Left hindlimb (tissue), 1 donor: ENCODE results near the gene TPSG1.
"Not testable (repeated sequence)": the region's sequence is repeated elsewhere in the genome, so short reads cannot be mapped to it uniquely, and the experiment has no call there.

Experiments used
- DNase-seq: peaks from one replicate; pipeline ENCODE4 v3.0.0-alpha.2; 2018

The TPSG1 gene

DNA sequence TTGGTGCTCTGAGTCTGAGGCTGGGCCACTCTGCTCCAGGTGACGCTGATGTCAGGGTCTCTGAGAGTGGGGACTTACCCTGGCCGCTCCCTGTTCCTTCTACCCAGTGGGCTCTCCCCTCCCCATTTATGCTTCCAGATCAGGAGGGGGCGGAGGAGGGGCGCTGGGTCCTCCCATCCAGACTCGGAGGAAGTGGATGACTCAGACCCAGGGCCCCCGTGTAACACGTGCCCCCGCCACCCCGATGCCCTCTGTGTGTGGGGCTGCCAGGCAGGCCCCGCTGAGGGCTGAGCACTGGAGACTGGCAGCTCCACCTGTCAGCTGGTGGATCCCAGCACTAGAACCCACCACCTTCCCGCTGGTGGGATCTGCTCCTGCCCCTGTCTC, 5.0 kb upstream of the TPSG1 start, which contains the start of gene TPSB2:
Gene TPSB2 (minus strand): TSS at position 101 of the 387 bp plus-strand sequence. CDS start 233 bp downstream, outside the sequence.
- not testable (repeated sequence) for DNase-seq

DNA sequence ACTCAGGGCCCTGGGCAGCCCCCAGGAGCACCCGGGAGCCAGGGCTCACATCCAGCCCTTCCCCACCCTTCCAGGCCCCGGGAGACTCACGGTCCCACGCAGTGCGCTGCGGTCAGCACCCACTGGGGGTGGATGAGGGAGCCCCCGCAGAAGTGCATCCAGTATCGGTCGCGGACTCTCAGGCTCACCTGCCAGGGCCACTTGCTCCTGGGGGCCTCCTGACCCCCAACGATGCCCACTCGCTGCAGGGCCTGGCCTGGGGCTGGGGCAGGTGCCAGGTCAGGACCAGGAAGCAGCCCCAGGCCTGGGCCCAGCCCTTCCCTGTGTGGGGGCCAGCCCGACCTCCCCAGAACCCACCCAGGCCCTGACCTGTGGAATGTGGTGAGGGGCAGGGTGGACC, 4.4 kb upstream of the TPSG1 start:
- DNase-seq: not testable (repeated sequence)

DNA sequence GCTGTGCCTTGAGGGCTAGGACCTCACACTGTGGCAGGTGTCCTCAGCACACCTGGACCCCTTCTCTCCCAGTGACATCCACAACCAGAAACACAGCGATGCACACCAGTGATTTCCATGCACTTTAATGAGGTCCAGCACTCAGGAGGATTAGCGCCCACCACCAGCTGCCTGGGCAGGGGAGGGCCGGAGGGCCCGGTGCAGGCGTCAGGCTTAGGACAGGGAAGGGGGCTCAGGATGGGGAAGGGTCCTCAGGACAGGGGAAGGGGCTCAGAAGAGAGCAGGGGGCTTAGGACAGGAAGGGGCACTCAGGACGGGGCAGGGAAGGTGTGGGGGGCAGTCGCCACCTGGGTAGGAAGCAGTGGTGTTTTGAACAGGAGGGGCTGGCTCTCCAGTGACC, 3.2 kb upstream of the TPSG1 start:
- DNase-seq: not testable (repeated sequence)

DNA sequence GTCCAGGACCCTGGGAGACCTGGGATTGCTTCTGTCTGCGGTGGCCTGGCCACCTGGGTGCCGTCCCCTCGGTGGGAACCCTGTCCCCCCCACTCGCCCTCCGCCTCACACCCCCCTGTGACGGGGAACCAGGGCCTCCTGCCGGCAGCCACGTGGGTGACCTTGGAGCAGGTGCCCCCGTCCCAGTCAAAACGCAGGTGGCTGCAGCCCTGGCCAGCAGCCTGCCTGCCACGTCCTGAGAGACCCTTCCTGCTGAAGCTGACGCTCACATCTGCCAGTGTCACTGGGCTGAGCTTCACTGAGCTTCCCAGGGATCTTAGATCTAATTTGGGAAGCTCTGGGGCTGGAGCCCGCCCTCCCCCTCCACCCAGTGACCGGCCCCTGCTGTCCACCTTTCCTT, 1.6 kb upstream of the TPSG1 start:
- not testable (repeated sequence) for DNase-seq

DNA sequence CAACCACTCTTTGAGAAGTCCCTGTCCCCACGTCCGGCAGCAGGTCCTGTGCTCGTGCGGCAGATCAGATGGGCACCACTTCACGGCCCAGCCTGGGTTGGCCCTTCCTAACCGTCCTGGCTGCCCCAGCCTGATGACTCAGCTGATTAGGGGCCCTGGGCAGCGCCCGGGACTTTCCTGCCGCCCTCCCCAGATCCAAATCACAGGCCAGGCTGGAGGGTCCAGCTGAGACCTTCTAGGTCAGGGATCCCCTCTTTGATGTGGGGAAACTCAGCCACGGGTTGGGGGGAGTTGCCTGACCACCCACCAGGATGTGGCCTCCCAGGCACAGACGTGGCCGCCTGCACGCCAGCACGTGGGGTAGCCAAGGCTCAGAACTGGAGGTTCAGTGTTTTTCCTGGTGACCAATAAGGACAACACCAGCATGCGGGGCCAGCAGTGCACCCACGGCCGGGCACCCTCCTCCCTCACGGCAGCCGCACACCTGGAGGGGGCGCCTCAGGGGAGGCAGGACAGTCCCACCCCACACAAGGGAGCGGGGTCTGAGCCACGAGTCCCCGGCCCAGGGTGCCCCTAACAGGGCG, 752 bp upstream of the TPSG1 start:
- not testable (repeated sequence) for DNase-seq

DNA sequence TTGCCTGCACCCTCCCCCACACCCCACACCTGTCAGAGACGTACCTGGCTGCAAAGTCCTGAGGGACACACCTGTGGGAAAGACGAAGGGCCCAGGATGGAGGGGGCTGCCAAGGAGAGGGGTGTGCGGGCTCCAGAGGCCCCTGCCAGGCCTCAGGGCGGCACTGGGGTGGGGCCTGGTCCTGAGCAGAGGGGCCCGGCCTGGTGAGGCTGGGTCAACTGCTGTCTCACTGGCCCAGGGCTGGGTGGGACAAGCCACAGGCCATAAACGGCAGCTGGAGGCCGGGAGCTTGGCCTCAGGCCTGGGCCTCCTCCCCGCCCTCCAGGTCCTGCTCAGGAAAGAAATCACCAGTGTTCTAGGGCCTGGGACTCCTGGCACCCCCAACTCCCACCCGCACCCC, 510 bp downstream of the TPSG1 start:
- no peak for DNase-seq

DNA sequence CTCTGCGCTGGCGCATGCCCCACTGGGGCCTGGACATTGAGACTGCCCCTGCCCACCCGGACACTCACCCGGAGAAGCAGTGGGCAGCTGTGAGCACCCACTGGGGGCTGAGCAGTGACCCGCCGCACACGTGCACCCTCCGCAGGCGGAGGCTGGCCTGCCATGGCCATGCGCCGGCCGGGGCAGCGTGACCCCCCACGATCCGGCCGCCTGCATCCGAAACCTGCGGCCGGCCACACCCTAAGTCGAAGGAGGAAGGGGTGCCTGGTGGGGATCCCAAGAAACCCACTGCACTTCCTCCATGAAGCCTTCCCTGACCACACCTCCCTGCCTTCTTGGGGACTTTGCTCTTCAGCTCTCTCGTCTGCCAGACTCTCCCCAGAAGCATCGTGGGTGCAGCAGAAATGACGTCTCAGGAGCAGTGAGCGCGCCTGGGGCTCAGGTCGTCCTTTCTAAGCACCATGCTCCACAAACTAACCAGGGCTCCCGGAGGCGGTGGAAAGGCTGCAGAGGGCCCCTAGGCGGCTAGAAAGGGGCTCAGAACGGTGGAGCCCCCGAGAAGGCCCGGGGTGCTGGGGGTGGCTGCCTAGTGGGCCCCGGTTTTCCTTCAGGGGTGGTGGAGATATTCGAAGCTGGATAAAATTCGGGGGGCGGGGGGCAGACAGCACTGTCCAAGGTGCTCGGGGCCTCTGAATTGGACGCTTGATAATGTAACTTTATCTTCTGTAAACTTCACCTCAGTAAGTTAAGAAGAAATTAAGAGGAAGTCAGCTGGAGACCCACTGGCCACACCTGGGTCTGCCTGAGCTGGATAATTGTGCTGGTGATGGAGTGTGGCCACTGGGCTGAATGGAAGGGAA, 1.5 kb downstream of the TPSG1 start:
- DNase-seq: no peak

DNA sequence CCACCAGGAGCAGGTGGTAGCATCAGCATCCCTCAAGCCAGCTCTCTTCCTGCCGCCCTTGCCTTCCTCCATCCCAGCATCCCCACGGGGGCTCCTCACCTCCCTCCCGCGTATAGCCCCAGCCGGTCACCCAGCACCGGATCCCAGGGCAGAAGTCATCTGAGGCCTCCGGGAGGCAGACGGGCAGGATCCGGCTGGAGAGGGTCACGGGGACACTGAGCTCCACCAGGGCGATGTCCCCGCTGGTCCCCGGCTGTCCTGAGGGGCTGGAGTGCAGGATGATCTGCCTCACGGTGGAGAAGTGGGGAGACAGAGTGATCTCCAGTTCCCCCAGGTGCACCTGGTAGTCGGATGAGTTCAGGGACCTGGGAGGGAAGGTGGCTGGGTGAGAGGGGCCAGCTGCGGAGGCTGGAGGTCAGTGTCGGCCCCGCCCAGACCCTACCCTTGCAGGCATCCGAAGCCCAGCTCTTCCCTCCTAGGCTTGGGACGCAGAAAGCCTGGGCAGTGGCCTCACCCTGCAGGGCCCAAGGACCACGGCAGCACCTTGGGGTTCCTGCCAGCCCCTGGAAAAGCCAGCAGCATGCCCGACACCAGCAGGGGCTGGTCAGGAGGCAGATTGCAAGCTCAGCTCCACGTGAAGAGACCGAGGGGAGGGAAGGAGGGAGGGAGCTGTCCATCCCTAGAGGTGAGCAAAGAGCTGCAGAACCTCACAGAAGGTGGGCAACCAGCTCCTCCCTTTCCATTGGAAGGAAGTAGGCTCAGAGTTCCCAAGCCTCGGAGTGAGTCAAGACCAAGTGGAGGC, 2.3 kb downstream of the TPSG1 start:
- no peak for DNase-seq

DNA sequence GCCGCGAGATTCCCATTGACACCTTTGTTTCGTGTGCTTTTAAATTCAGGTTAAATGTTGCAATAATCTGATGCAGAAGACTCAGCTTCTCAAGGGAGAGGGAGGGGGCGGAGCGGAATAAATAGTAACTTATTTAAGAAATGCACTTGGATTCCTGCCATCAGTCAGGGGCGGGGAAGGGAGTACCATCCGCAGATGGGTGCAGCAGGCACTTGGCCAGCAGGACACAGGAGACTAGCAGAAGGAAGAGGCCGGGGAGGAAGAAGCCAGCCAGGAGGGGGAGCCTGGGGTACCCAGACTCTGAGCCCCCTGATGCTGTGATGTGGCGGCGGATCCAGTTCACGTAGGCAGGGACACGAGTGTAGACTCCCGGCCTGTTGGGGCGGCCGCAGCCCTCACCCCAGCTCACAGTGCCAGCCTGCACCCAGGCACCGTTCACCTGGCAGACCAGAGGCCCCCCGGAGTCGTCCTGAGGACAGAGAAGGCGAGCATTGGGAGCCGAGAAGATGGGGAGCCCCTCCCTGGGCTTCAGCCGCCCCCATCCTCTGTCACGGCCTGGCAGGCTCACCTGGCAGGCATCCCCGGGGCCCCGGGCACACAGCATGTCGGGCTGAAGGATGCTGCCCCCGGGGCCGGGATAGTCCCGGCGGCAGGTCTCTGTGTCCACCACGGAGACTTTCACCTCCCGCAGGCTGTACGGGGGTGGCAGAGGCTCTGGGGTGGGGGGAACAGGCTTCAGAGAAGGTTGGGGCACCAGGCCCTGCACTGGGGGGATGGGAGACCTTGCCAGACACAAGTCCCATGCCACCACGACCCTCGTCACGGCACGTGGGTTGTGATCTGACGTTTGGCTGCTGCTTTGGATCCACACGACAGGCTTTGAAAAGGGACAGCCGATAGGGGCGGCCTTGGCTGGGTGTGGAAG, 3.2 kb downstream of the TPSG1 start:
- DNase-seq: no peak

DNA sequence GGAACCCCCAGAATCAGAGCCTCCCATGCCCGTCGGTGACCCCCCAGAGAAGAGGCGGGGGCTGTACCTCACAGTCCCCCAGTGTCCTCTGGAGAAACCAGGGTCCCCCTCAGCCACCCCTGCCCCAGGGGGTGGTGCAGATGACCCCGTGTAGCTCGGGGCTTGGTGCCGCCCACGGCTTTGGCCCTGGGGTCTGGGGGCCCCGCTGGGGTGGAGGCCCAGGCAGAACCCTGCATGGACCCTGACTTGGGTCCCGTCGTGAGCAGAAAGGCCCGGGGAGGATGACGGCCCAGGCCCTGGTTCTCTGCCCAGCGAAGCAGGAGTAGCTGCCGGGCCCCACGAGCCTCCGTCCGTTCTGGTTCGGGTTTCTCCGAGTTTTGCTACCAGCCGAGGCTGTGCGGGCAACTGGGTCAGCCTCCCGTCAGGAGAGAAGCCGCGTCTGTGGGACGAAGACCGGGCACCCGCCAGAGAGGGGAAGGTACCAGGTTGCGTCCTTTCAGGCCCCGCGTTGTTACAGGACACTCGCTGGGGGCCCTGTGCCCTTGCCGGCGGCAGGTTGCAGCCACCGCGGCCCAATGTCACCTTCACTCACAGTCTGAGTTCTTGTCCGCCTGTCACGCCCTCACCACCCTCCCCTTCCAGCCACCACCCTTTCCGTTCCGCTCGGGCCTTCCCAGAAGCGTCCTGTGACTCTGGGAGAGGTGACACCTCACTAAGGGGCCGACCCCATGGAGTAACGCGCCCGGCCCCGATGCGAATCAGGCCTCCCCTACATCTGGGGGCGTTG, 4.0 kb downstream of the TPSG1 start:
- DNase-seq: no peak

DNA sequence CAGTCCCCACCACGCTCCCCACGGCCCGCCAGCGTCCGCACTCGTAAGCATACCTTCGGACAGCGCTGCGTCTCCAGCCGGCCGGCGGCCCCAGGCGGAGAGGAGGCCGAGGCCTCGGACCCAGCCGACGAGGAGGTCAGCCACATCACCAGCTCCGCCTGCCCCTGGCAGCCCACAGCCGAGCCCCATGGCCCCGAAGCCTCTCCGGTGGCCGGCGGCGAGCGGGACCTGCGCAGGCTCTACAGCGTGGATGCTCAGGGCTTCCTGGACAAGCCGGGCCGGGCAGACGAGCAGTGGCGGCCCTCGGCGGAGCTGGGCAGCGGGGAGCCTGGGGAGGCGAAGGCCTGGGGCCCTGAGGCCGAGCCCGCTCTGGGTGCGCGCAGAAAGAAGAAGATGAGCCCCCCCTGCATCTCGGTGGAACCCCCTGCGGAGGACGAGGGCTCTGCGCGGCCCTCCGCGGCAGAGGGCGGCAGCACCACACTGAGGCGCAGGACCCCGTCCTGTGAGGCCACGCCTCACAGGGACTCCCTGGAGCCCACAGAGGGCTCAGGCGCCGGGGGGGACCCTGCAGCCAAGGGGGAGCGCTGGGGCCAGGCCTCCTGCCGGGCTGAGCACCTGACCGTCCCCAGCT, 4.9 kb downstream of the TPSG1 start:
- DNase-seq: no peak

DNA sequence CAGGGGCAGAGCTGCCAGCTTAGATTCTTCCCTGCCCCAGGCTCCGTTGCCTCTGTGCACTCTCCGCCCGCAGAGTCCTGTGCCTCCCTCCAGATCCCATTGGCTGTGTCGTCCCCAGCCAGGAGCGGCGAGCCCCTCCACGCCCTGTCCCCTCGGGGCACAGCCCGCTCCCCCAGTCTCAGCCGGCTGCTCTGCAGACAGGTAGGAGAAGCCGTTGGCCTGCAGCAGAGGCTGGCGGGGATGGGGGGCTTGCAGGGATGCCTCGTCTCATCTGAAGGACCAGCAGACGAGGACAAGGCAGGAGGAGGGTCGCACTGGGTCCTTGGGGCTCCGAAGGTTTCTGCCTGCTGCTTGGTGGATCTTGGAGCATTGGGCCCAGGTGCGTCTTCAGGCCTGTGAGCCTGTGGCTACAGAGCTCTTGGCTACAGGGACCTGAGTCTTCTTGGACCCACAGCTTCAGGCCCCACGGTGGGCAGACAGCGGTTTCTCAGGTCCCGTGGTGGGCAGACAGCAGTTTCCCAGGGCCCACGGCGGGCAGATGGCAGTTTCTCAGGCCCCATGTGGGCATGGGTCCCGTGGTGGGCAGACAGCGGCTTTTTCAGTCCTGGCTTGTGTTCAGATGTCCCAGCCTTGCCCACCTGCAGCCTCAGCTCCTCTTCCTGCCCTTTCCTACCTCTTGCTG, 6.0 kb downstream of the TPSG1 start:
- DNase-seq: no peak

DNA sequence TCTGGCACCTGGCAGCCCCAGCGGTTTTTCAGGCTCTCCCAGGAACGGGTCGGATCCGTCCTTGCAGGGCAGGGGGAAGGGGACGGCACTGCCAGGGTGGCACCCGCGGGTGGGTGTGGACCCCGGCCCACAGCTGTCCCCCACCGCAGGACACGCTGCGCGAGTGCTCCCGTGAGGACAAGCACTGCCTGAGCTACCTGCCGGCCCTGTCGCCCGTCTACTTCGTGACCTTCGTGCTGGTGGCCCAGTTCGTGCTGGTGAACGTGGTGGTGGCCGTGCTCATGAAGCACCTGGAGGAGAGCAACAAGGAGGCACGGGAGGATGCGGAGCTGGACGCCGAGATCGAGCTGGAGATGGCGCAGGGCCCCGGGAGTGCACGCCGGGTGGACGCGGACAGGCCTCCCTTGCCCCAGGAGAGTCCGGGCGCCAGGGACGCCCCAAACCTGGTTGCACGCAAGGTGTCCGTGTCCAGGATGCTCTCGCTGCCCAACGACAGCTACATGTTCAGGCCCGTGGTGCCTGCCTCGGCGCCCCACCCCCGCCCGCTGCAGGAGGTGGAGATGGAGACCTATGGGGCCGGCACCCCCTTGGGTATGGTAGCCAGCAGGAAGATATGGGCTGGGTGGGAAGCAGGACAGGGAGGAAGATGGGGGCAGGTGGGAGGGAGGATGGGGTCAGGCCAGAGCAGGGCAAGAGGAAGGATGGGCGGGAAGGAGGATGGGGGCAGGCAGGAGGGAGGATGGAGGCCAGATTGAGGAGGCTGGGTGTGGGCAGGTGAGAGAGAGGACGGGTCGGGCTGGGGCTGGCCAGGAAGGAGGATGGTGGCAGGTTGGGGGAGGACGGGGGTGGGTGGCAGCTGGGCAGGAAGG, 6.8 kb downstream of the TPSG1 start:
- no peak for DNase-seq

DNA sequence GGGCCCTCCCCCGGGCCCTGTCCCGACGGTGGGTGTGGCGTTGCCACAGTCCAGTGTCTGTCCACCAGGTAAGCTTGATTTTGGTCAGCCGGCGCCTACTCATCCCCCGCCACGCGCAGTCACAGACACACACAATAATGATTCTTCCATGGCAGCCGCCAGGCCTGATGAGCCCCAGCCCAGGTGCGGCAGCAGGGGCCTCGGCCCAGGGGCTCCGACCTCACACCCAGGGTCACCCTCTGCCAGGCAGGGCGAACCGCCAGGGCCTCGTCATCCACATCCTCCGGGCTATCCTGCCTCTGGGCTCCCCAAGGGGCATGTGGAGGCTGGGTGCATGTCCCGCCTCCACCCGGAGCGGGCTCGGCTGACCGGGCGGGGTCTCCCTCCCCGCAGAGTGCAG, 7.5 kb downstream of the TPSG1 start:
- DNase-seq: no peak

DNA sequence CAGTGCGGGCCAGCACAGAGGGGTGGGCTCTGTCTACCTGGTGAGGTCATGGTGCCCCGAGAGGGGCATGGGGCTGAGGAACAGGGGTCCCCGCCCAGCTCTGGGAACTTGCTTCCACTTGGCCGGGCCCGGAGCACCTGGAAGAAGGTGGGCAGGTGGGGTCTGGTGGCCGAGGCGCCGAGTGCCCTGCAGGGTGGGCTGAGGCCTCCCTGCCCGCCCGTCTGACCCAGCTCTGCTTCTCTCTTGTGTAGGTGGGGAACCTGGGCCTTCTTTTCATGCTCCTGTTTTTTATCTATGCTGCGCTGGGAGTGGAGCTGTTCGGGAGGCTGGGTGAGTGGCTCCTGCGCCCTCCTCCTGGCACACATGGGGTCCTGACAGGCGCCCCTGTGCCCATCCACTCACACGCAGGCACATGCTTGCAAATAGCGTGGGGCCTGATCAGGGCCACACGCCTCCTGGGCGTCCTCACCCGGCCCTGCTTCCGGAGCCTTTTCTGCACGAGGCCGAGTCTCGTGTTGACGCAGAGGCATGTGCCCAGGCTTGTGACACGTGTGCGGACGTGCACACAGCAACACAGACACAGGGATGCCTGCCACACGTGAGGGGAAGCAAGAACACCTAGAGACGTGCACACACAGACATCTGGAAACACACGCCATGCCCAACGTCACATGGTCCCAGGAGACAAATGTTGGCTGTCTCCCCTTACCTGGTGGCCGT, 8.2 kb downstream of the TPSG1 start:
- no peak for DNase-seq

DNA sequence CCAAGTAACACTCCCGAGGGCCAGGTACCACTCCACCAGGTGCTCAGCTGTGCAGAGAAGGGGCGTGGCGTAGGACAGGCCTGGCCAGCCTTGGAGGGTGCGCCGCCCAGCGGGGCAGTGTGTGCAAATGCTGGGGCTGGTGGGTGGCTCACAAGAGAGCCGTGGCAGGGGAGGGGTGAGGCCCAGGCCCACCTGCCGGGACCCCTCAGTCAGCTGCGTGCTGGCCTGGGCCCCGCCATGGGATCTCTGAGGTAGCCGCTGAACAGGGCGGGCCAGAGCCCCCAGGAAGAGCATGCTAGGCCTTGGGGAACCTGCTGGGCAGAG, 8.8 kb downstream of the TPSG1 start:
- DNase-seq: no peak

DNA sequence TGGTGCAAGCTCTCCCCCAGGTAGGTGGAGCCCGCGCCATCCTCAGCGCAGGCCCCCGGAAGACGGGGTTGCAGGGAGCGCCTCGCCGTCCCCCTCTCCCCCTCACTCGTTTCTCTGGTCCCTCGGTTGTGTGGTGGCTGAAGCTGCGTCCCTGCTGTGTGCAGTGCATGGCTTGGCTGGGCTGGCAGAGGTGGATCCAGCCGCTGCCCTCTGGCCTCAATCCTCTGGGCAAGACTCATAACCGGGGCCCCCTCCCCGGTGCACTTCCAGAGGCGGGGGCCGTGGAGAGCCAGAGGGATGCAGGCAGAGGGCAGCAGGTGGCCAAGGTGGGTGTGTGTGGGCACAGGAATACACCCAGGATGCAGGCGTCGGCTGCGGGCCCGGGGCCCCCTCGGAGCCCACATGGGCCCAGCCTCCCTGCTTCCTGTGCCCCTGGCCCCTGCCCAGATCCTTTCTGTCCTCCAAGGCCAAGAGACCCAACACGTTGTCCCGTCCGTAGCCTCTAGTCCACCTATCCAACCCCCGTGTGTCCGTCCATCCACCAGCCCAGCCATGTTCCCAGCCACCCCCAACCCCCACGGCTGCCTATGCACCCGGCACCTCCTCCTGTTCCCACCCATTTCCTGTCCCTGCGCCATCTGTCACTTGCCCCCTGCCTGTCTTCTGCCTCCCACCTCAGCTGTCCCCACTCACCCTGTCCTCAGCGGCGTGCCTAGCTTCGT, 9.3 kb downstream of the TPSG1 start:
- DNase-seq: no peak

DNA sequence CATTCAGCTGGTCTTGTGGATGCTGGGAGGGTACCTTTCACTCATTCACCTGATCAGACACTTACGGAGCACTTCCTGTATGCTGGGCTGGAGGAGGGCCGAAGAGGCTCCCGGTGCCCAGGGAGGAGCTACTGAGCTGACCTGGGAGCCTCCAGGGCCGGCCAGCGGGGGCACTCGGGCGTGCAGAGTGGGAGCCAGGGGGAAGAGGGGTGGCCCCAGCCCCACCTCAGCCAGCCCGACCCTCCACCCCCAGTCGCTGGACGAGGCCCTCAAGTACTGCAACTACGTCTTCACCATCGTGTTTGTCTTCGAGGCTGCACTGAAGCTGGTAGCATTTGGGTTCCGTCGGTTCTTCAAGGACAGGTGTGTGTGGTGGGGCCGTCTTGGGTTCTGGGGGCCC, 10.3 kb downstream of the TPSG1 start:
- DNase-seq: no peak
